K562 (cell line): Measurements from ENCODE around the gene APPBP2. TPM values are rescaled to one million over a fixed set of nuclear protein-coding genes. Genes with fewer than 3 reads are reported as not detected.

Experiments used
- ATAC-seq: fragments of 200-7000 bp; cut with Tn5 transposase; 3 replicates; pipeline ENCODE4 v1.9.1; 2020; ENCODE audit warnings: moderate library complexity
- BruUV-seq: library from RNA; stranded (reverse); fragments of 400-500 nt; replicated peaks from 2 replicates; lab custom pipeline; 2021; lab: Mats Ljungman, UMichigan
- CTCF ChIA-PET: fragments of 300-600 bp; formaldehyde crosslinking; extraction: SDS; loops from one replicate; lab custom pipeline; 2021; ENCODE audit warnings: low intra/inter-chr PET ratio; lab: Yijun Ruan, JAX
- POLR2A ChIA-PET: fragments of 300-600, 350-650 bp; sonication (Branson Sonifier 250); formaldehyde crosslinking; extraction: SDS; loops from one replicate; lab custom pipeline; 2021; ENCODE audit warnings: antibody characterized with exemption, inconsistent platforms; lab: Yijun Ruan, JAX
- DNase-seq, 4 experiments: peaks; one replicate each; pipeline versions ENCODE4 v3.0.0 to v3.0.0-alpha.2; 2011 to 2018; ENCODE audit warnings: low spot score in 3 of 4, mixed read lengths in 3 of 4; ENCODE audit errors: extremely low read depth in 1 of 4
- FAIRE-seq: peaks from 2 replicates; lab custom pipeline; 2011; peaks lifted over from hg19 to GRCh38; lab: Jason Lieb, UNC
- H2AFZ ChIP-seq: 2 replicates; pipeline ENCODE4 v1.6.0; 2011; ENCODE audit warnings: low read depth, low read length, control low read depth, inconsistent platforms
- H3K27ac ChIP-seq: fragments of 200-600 bp; 3 replicates; pipeline ENCODE4 v1.8.0; 2011; ENCODE audit warnings: low read depth, mild to moderate bottlenecking, control low read depth, inconsistent platforms, low read length, moderate library complexity, mixed read lengths; ENCODE audit errors: extremely low read depth
- H3K27me3 ChIP-seq, 2 experiments: fragments of 300-600 bp in 1 of 2; 2 replicates in 1 of 2; 3 replicates in 1 of 2; pipeline versions ENCODE4 v1.6.0 to v1.8.0; 2011; ENCODE audit warnings: inconsistent platforms in 2 of 2, low read length in 2 of 2, mild to moderate bottlenecking in 1 of 2, mixed read lengths in 1 of 2, moderate library complexity in 1 of 2; ENCODE audit not compliant: control insufficient read depth in 2 of 2, insufficient read depth in 2 of 2
- H3K36me3 ChIP-seq: fragments of 300-600 bp; 3 replicates; pipeline ENCODE4 v1.8.0; 2011; ENCODE audit warnings: mild to moderate bottlenecking, low read length, inconsistent platforms; ENCODE audit not compliant: control insufficient read depth, insufficient read depth
- H3K4me1 ChIP-seq, 2 experiments: fragments of 200-600 bp in 1 of 2; replicated peaks in 1 of 2; 2 replicates in 1 of 2; 3 replicates in 1 of 2; pipeline versions ENCODE4 v1.5.1 to v1.8.0; 2011; ENCODE audit warnings: inconsistent platforms in 2 of 2, low read length in 2 of 2, mild to moderate bottlenecking in 1 of 2, mixed read lengths in 1 of 2, moderate library complexity in 1 of 2; ENCODE audit not compliant: control insufficient read depth in 2 of 2, insufficient read depth in 2 of 2
- H3K4me2 ChIP-seq: 2 replicates; pipeline ENCODE4 v1.6.1; 2011; ENCODE audit warnings: low read length, control low read depth, inconsistent platforms, mixed read lengths; ENCODE audit not compliant: insufficient read depth
- H3K4me3 ChIP-seq: fragments of 200-600 bp; sonication (generic), shearing (Covaris generic); 2 replicates; pipeline ENCODE4 v1.5.1; 2016; ENCODE audit warnings: control low read depth, inconsistent platforms
- H3K79me2 ChIP-seq: fragments of 200-600 bp; 3 replicates; pipeline ENCODE4 v1.8.0; 2011; ENCODE audit warnings: low read length, inconsistent platforms; ENCODE audit not compliant: control insufficient read depth, insufficient read depth
- H3K9ac ChIP-seq, 2 experiments: 2 replicates each; pipeline versions ENCODE4 v1.6.0 to v1.6.1; 2011; ENCODE audit warnings: low read depth in 2 of 2, low read length in 2 of 2, control low read depth in 1 of 2, inconsistent platforms in 1 of 2, mild to moderate bottlenecking in 1 of 2, mixed read lengths in 1 of 2; ENCODE audit not compliant: insufficient read depth in 1 of 2
- H3K9me1 ChIP-seq: one replicate; pipeline ENCODE4 v1.6.0; 2011; ENCODE audit warnings: inconsistent platforms, mild to moderate bottlenecking, low read length, moderate library complexity; ENCODE audit not compliant: control insufficient read depth, insufficient read depth
- H3K9me3 ChIP-seq: replicated peaks from 2 replicates; pipeline ENCODE4 v1.5.1; 2011; ENCODE audit warnings: low read depth, low read length, inconsistent platforms; ENCODE audit not compliant: control insufficient read depth, insufficient read depth
- H4K20me1 ChIP-seq: replicated peaks from 2 replicates; pipeline ENCODE4 v1.6.1; 2011; ENCODE audit warnings: low read length, inconsistent platforms, mixed read lengths; ENCODE audit not compliant: control insufficient read depth, insufficient read depth
- AFF4 ChIP-seq: sonication (generic); formaldehyde crosslinking; IDR thresholded peaks from 2 replicates; pipeline ENCODE4 v1.8.0; 2023; ENCODE audit warnings: mild to moderate bottlenecking, missing genetic modification reagents
- CC2D1A ChIP-seq: fragments of 450-650 bp; IDR thresholded peaks from 2 replicates; pipeline ENCODE4 v1.6.1; 2017; ENCODE audit warnings: mild to moderate bottlenecking
- HNRNPH1 ChIP-seq: fragments of 200-400 bp; formaldehyde crosslinking; optimal IDR thresholded peaks from 2 replicates; pipeline ENCODE3; 2017; ENCODE audit warnings: low read depth, mild to moderate bottlenecking, low read length, moderate library complexity
- MEF2D ChIP-seq: conservative IDR thresholded peaks from 2 replicates; pipeline ENCODE4 v1.6.1; 2016; ENCODE audit warnings: low read depth, missing genetic modification characterization, missing compliant biosample characterization
- THAP7 ChIP-seq: fragments of 250-450 bp; sonication (Bioruptor Pico); IDR thresholded peaks from 2 replicates; pipeline ENCODE4 v1.5.0; 2021
- ZBTB11 ChIP-seq, 3 experiments: fragments of 200-800 bp in 1 of 3; fragments of 250-450 bp in 1 of 3; fragments of 450-650 bp in 1 of 3; sonication (Bioruptor Pico) in 1 of 3; sonication (Bioruptor generic) in 1 of 3; formaldehyde crosslinking in 1 of 3; IDR thresholded peaks; 2 replicates each; pipeline versions ENCODE4 v1.6.1 to v1.8.0; 2016 to 2022; ENCODE audit warnings: mild to moderate bottlenecking in 2 of 3, missing genetic modification characterization in 2 of 3, missing compliant biosample characterization in 1 of 3, moderate library complexity in 1 of 3
- ZNF280A ChIP-seq: fragments of 450-650 bp; IDR thresholded peaks from 2 replicates; pipeline ENCODE4 v1.6.1; 2018; ENCODE audit warnings: mild to moderate bottlenecking, low read depth; ENCODE audit not compliant: partially characterized antibody
- ZNF644 ChIP-seq: fragments of 200-800 bp; sonication (Bioruptor generic); IDR thresholded peaks from 2 replicates; pipeline ENCODE4 v1.6.1; 2016; ENCODE audit warnings: low read depth, missing genetic modification characterization, missing compliant biosample characterization
- ZNF699 ChIP-seq: fragments of 250-450 bp; sonication (Bioruptor Pico); IDR thresholded peaks from 2 replicates; pipeline ENCODE4 v1.8.0; 2021; ENCODE audit warnings: mild to moderate bottlenecking, moderate library complexity; ENCODE audit not compliant: insufficient replicate concordance
- WGBS: fragments of 100-300 bp; shearing (Covaris generic); methylation state at CpG from one replicate; pipeline ENCODE4 v1.1.6; 2016; ENCODE audit warnings: low coverage, mixed read lengths; ENCODE audit not compliant: insufficient coverage; ENCODE audit errors: missing lambda C conversion rate; 5-methylcytosine and 5-hydroxymethylcytosine counted together
- in situ Hi-C: fragments of 300-500 bp; cut with MboI; formaldehyde crosslinking; loops from 4 replicates; pipeline ENCODE4 v1.15.0; 2018; ENCODE audit warnings: inconsistent platforms, mixed read lengths
- intact Hi-C: fragments of 100-400 bp; cut with micrococcal nuclease; formaldehyde crosslinking; loops from 2 replicates; pipeline ENCODE4 v1.14.2; 2022
- polyA plus RNA-seq, 8 experiments: library from polyadenylated mRNA; depleted of rRNA in 4 of 8; stranded (reverse) in 5 of 8; unstranded in 3 of 8; fragments of >200 nt; fragmentation: Nextera tagmentation in 2 of 8; fragmentation: Illumina TruSeq in 1 of 8; extraction: Ambion mirVana in 2 of 8; extraction: Trizol in 1 of 8; gene quantifications; 2 replicates each; pipeline versions ENCODE4 v1.2.1 to v1.2.3, GENCODE V29; 2011 to 2014; ENCODE audit warnings: inconsistent platforms in 1 of 8, missing spikeins in 1 of 8
- total RNA-seq, 7 experiments: library from RNA; depleted of rRNA in 6 of 7; stranded (reverse); fragments of >200 nt in 6 of 7; fragmentation: Illumina TruSeq in 2 of 7; extraction: Trizol in 2 of 7; gene quantifications; 2 replicates each; pipeline versions ENCODE4 v1.2.1 to v1.2.3, GENCODE V29; 2011 to 2021; ENCODE audit warnings: low replicate concordance in 1 of 7

Gene APPBP2
- total and polyA plus RNA-seq, 9 of the 15 experiments (the other 6 are each of a cell fraction or from before 2014, with no cell fraction given): 2.7 to 16.8 (median 6.9) TPM

- Histone ChIP-seq H3K9ac (no peak overlapping the region), H3K4me3 (no peak overlapping the region), H3K9me1 (no peaks in the 10 kb centered on the region), H3K36me3 (peaks cover 24% of the 10 kb centered on the region; the same call in 1 of the 3 replicates), H3K4me2 (no peak overlapping the region), H3K27me3 (no peaks in the 10 kb centered on the region), H3K79me2 (peaks cover 34% of the 10 kb centered on the region), H4K20me1 (no peaks in the 10 kb centered on the region), H3K27ac (no peak overlapping the region), H3K9me3 (no peaks in the 10 kb centered on the region), H2AFZ (no peak overlapping the region), H3K4me1 (peaks cover 2 to 6% of the 10 kb centered on the region in 2 experiments; a peak in 3 of 5 replicates)
- POLR2A ChIA-PET: no interaction called here
- intact Hi-C loops: no loop called here
- TF ChIP-seq THAP7 (CRISPR knock-in tag) (no peak), ZNF644 (tag) (no peak), ZNF280A (no peak), CC2D1A (no peak), HNRNPH1 (no peak), MEF2D (no peak), ZNF699 (CRISPR knock-in tag) (no peak), ZBTB11 (CRISPR knock-in tag; IDR thresholded peaks at IDR 0.05) (peak in 1 of 3 experiments; percentile 62; a peak in 1 of 6 replicates), AFF4 (CRISPR knock-in tag) (no peak)
- no TSS peak for BruUV-seq
- FAIRE-seq (no peak), ATAC-seq (no peak), DNase-seq (no peak)
- 49% methylated on average over 2 of the region's 2 CpGs for WGBS
- CTCF ChIA-PET: no interaction called here
- in situ Hi-C loops: no loop called here
Measured at GRCh38 chr17:60501589-60501988, 24.5 kb downstream of the APPBP2 start.
